Osteocyte (in vitro differentiated cells): ENCODE measurements around the gene SCAPER. TPM values are rescaled to one million over a fixed set of nuclear protein-coding genes. Genes with fewer than 3 reads are reported as not detected.
"Not testable (repeated sequence)": the region's sequence is repeated elsewhere in the genome, so short reads cannot be mapped to it uniquely, and the experiment has no call there.

ENCODE experiments used
- DNase-seq: peaks from one replicate; pipeline ENCODE4 v3.0.0; 2021; ENCODE audit warnings: mixed read lengths; ENCODE audit not compliant: unreplicated experiment; ENCODE audit errors: extremely low spot score
- H3K27ac Mint-ChIP-seq: one replicate; pipeline ENCODE4 v1.8.0; 2021; ENCODE audit warnings: mild to moderate bottlenecking, mixed read lengths; ENCODE audit not compliant: unreplicated experiment
- H3K27me3 Mint-ChIP-seq: one replicate; pipeline ENCODE4 v1.8.0; 2021; ENCODE audit warnings: mixed read lengths; ENCODE audit not compliant: unreplicated experiment
- H3K36me3 Mint-ChIP-seq: one replicate; pipeline ENCODE4 v1.8.0; 2021; ENCODE audit warnings: mixed read lengths; ENCODE audit not compliant: unreplicated experiment
- H3K4me1 Mint-ChIP-seq: one replicate; pipeline ENCODE4 v1.8.0; 2021; ENCODE audit warnings: mixed read lengths; ENCODE audit not compliant: unreplicated experiment
- H3K4me3 Mint-ChIP-seq: one replicate; pipeline ENCODE4 v1.8.0; 2021; ENCODE audit warnings: mild to moderate bottlenecking, moderate library complexity, mixed read lengths; ENCODE audit not compliant: unreplicated experiment
- H3K9me3 Mint-ChIP-seq: one replicate; pipeline ENCODE4 v1.8.0; 2021; ENCODE audit warnings: mixed read lengths; ENCODE audit not compliant: unreplicated experiment
- total RNA-seq: library from RNA; stranded (reverse); gene quantifications from 2 replicates; pipeline ENCODE4 v1.2.1, GENCODE V29; 2021
- TF ChIP-seq, protein P1 (sequence below): fragments of 200-600 bp; sonication (generic); IDR thresholded peaks from 2 replicates; pipeline ENCODE4 v1.5.0; 2021; ENCODE audit warnings: antibody characterized with exemption, mild to moderate bottlenecking, moderate library complexity

Gene SCAPER
- total RNA-seq, 1 donor from 2014 or later, result 20.0 TPM

DNA sequence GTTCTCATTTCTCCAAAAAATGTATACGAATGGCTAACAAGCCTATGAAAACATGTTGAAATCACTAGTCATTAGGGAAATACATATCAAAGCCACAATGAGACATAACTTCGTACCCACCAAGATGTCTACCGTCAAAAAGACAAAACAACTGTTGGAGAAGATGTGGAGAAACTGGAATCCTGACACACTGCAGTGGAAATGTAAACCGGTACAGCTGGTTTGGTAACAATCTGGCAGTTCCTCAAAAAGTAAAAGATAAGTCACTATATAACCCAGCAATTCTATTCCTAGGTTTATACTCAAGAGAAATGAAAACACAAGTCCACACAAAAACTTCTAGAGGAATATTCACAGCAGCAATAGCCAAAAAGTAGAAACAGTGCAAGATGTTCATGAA is 7.0 kb downstream of the SCAPER start:
- Mint-ChIP-seq H3K4me1 (no peaks in the 10 kb centered on the region), H3K9me3 (no peaks in the 10 kb centered on the region), H3K4me3 (no peak overlapping the region), H3K36me3 (no peaks in the 10 kb centered on the region), H3K27me3 (no peaks in the 10 kb centered on the region), H3K27ac (no peak overlapping the region)
- DNase-seq, result no peak
- TF ChIP-seq, protein P1, sequence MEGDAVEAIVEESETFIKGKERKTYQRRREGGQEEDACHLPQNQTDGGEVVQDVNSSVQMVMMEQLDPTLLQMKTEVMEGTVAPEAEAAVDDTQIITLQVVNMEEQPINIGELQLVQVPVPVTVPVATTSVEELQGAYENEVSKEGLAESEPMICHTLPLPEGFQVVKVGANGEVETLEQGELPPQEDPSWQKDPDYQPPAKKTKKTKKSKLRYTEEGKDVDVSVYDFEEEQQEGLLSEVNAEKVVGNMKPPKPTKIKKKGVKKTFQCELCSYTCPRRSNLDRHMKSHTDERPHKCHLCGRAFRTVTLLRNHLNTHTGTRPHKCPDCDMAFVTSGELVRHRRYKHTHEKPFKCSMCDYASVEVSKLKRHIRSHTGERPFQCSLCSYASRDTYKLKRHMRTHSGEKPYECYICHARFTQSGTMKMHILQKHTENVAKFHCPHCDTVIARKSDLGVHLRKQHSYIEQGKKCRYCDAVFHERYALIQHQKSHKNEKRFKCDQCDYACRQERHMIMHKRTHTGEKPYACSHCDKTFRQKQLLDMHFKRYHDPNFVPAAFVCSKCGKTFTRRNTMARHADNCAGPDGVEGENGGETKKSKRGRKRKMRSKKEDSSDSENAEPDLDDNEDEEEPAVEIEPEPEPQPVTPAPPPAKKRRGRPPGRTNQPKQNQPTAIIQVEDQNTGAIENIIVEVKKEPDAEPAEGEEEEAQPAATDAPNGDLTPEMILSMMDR, result no peak

DNA sequence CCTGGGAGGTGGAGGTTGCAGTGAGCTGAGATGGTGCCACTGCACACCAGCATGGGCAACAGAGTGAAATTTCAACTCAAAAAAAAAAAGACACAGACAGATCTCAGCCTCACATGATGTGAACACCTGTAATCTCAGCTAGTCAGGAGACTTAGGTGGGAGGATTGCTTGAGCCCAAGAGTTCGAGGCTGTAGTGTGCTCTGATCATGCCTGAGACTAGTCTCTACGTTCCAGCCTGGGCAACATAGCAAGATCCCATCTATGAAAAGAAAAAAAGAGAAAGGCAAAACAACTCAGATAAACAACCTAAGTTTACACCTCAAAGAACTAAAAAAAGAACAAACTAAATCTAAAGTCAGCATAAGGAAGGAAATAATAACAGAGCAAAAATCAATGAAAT is 11.0 kb downstream of the SCAPER start:
- H3K27ac Mint-ChIP-seq, result no peak overlapping the region
- no peaks in the 10 kb centered on the region for H3K4me1 Mint-ChIP-seq
- H3K36me3 Mint-ChIP-seq, result no peaks in the 10 kb centered on the region
- no peaks in the 10 kb centered on the region for H3K27me3 Mint-ChIP-seq
- TF ChIP-seq, protein P1, result no peak
- DNase-seq, result no peak
- H3K9me3 Mint-ChIP-seq, result peaks cover 10% of the 10 kb centered on the region
- H3K4me3 Mint-ChIP-seq, result no peak overlapping the region

DNA sequence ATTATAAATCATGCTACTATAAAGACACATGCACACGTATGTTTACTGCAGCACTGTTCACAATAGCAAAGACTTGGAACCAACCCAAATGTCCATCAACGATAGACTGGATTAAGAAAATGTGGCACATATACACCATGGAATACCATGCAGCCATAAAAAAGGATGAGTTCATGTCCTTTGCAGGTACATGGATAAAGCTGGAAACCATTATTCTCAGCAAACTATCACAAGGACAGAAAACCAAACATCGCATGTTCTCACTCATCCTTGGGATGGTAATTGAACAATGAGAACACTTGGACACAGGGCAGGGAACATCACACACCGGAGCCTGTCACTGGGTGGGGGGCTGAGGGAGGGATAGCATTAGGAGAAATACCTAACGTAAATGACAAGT is 12.3 kb downstream of the SCAPER start:
- H3K36me3 Mint-ChIP-seq, H3K4me1 Mint-ChIP-seq, H3K27ac Mint-ChIP-seq, DNase-seq, H3K27me3 Mint-ChIP-seq, H3K4me3 Mint-ChIP-seq: not testable (repeated sequence)
- peaks cover 10% of the 10 kb centered on the region for H3K9me3 Mint-ChIP-seq

DNA sequence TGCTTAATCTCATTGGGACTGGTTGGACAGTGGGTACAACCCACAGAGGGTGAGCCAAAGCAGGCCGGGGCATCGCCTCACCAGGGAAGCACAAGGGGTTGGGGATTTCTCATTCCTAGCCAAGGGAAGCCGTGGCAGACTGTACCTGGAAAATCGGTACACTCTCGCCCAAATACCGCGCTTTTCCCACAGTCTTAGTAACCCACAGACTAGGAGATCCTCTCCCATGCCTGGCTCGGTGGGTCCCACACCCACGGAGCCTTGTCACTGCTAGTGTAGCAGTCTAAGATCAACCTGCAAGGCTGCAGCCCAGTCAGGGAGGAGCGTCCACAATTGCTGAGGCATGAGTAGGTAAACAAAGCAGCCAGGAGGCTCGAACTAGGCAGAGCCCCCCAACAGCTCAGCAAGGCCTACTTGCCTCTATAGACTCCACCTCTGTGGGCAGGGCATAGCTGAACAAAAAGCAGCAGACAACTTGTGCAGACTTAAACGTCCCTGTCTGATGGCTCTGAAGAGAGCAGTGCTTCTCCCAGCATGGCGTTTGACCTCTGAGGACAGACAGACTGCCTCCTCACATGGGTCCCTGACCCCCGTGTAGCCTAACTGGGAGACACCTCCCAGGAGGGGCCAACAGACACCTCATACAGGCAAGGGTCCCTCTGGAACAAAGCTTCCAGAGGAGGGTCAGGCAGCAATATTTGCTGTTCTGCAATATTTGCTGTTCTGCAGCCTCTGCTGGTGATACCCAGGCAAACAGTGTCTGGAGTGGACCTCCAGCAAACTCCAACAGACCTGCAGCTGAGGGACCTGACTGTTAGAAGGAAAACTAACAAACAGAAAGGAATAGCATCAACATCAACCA is 17.6 kb downstream of the SCAPER start:
- not testable (repeated sequence) for DNase-seq, H3K4me3 Mint-ChIP-seq, H3K27ac Mint-ChIP-seq, H3K36me3 Mint-ChIP-seq, H3K4me1 Mint-ChIP-seq, H3K27me3 Mint-ChIP-seq
- H3K9me3 Mint-ChIP-seq, result peaks cover 10% of the 10 kb centered on the region

DNA sequence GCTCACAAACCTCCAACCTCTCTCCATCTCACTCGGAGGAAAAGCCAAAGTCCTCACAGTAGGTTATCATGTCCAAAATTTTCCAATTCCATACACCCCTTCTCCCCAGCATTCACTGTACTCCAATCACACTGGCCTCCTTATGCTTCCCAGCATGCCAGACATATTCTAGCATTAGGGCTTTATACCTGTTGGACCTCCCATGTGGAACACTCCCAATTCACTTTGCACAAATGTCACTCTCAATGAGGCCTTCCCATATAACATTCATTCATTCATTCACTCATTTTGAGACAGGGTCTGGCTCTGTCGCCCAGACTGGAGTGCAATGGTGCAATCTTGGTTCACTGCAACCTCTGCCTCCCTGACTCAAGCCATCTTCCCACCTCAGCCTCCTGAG is 19.9 kb downstream of the SCAPER start:
- H3K4me1 Mint-ChIP-seq, result no peaks in the 10 kb centered on the region
- no peak overlapping the region for H3K4me3 Mint-ChIP-seq
- TF ChIP-seq, protein P1, result no peak
- peaks cover 2% of the 10 kb centered on the region for H3K9me3 Mint-ChIP-seq
- no peak overlapping the region for H3K27ac Mint-ChIP-seq
- H3K36me3 Mint-ChIP-seq, result peaks cover 15% of the 10 kb centered on the region
- no peaks in the 10 kb centered on the region for H3K27me3 Mint-ChIP-seq
- no peak for DNase-seq

DNA sequence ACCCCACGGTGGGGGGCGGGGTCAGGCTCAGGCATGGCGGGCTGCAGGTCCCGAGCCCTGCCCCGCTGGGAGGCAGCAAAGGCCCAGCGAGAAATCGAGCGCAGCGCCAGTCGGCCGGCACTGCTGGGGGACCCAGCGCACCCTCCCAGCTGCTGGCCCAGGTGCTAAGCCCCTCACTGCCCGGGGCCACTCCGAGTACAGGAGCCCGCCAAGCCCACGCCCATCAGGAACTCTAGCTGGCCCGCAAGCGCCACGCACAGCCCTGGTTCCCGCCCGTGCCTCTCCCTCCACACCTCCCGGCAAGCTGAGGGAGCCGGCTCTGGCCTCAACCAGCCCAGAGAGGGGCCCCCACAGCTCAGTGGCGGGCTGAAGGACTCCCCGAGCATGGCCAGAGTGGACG is 29.2 kb downstream of the SCAPER start:
- Mint-ChIP-seq H3K9me3 (no peaks in the 10 kb centered on the region), H3K27ac (no peak overlapping the region), H3K4me3 (no peak overlapping the region), H3K27me3 (no peaks in the 10 kb centered on the region), H3K4me1 (peaks cover 5% of the 10 kb centered on the region), H3K36me3 (peaks cover 7% of the 10 kb centered on the region)
- no peak for DNase-seq
- TF ChIP-seq, protein P1, result no peak

DNA sequence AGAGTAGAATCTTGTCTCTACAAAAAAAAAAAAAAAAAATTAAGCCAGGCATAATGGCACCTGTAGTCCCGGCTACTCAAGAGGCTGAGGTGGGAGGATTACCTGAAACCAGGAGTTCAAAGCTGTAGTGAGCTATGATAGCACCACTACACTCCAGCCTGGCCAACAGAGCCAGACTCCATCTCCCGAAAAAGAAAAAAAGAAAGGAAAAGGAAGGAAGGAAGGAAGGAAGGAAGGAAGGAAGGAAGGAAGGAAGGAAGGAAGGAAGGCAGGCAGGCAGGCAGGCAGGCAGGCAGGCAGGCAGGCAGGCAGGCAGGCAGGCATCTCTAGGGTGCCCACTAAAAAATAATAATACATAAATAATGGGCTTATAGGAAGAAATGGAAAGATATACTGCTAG is 32.1 kb downstream of the SCAPER start:
- not testable (repeated sequence) for H3K4me3 Mint-ChIP-seq, H3K4me1 Mint-ChIP-seq, H3K9me3 Mint-ChIP-seq, H3K27me3 Mint-ChIP-seq, DNase-seq, H3K27ac Mint-ChIP-seq, H3K36me3 Mint-ChIP-seq
